Keratinocyte (primary cell): ENCODE results near the gene ZG16B. TPM values are rescaled to one million over a fixed set of nuclear protein-coding genes. Genes with fewer than 3 reads are reported as not detected.

Experiments
- DNase-seq: peaks from one replicate; pipeline ENCODE4 v3.0.0-alpha.2; 2011; ENCODE audit warnings: low read depth, missing footprints, low spot score
- FAIRE-seq: peaks from 2 replicates; lab custom pipeline; 2011; peaks lifted over from hg19 to GRCh38; lab: Jason Lieb, UNC
- H2AFZ ChIP-seq: 2 replicates; pipeline ENCODE4 v1.6.0; 2012; ENCODE audit warnings: low read length, control low read depth, inconsistent platforms; ENCODE audit not compliant: control insufficient read depth
- H3K27ac ChIP-seq: 2 replicates; pipeline ENCODE4 v1.5.1; 2011; ENCODE audit warnings: low read length; ENCODE audit not compliant: control insufficient read depth, insufficient read depth
- H3K27me3 ChIP-seq: 3 replicates; pipeline ENCODE4 v1.6.0; 2011; ENCODE audit warnings: low read length; ENCODE audit not compliant: control insufficient read depth, insufficient read depth; ENCODE audit errors: extremely low read depth
- H3K36me3 ChIP-seq, 2 experiments: 2 replicates in 1 of 2; 3 replicates in 1 of 2; pipeline ENCODE4 v1.5.1; 2011; ENCODE audit warnings: low read length in 2 of 2, mild to moderate bottlenecking in 1 of 2; ENCODE audit not compliant: control insufficient read depth in 2 of 2, insufficient read depth in 2 of 2; ENCODE audit errors: extremely low read depth in 1 of 2
- H3K4me1 ChIP-seq: 3 replicates; pipeline ENCODE4 v1.5.1; 2011; ENCODE audit warnings: low read length; ENCODE audit not compliant: control insufficient read depth, insufficient read depth; ENCODE audit errors: extremely low read depth
- H3K4me2 ChIP-seq: 3 replicates; pipeline ENCODE4 v1.6.0; 2011; ENCODE audit warnings: low read depth, low read length; ENCODE audit not compliant: control insufficient read depth, insufficient read depth; ENCODE audit errors: extremely low read depth
- H3K4me3 ChIP-seq, 3 experiments: fragments of 200-600 bp in 1 of 3; sonication (generic) in 1 of 3; 2 replicates in 2 of 3; 3 replicates in 1 of 3; pipeline ENCODE4 v1.5.1; 2011 to 2016; ENCODE audit warnings: low read length in 3 of 3, mild to moderate bottlenecking in 3 of 3, control low read depth in 2 of 3, inconsistent platforms in 1 of 3, low read depth in 1 of 3, mixed read lengths in 1 of 3, mixed run types in 1 of 3, moderate library complexity in 1 of 3; ENCODE audit not compliant: control insufficient read depth in 2 of 3, insufficient read depth in 2 of 3; ENCODE audit errors: extremely low read depth in 1 of 3
- H3K79me2 ChIP-seq: 2 replicates; pipeline ENCODE4 v1.6.0; 2012; ENCODE audit warnings: low read length; ENCODE audit not compliant: control insufficient read depth, insufficient read depth
- H3K9ac ChIP-seq: 3 replicates; pipeline ENCODE4 v1.6.0; 2011; ENCODE audit warnings: low read length; ENCODE audit not compliant: control insufficient read depth, insufficient read depth; ENCODE audit errors: extremely low read depth
- H3K9me1 ChIP-seq: 3 replicates; pipeline ENCODE4 v1.6.0; 2011; ENCODE audit warnings: low read length; ENCODE audit not compliant: control insufficient read depth, insufficient read depth; ENCODE audit errors: extremely low read depth
- H3K9me3 ChIP-seq: 2 replicates; pipeline ENCODE4 v1.5.1; 2012; ENCODE audit warnings: low read depth, low read length; ENCODE audit not compliant: control insufficient read depth
- H4K20me1 ChIP-seq: 3 replicates; pipeline ENCODE4 v1.6.0; 2011; ENCODE audit warnings: low read length; ENCODE audit not compliant: control insufficient read depth, insufficient read depth; ENCODE audit errors: extremely low read depth
- EZH2 ChIP-seq: IDR thresholded peaks from one replicate; pipeline ENCODE4 v1.6.1; 2012; ENCODE audit warnings: inconsistent platforms, mild to moderate bottlenecking, low read length, moderate library complexity
- dilution Hi-C: fragments of 300-500 bp; cut with MboI; formaldehyde crosslinking; loops from one replicate; pipeline ENCODE4 v1.7.0; 2020; ENCODE audit warnings: low sequenced_read_pairs; ENCODE audit not compliant: extremely low pct_ligation_motif_present
- polyA plus RNA-seq, 5 experiments: library from polyadenylated mRNA; depleted of rRNA in 3 of 5; stranded (reverse) in 3 of 5; stranded (forward) in 1 of 5; unstranded in 1 of 5; fragments of >200 nt; gene quantifications; 1 replicate in 1 of 5; 2 replicates in 3 of 5; 3 replicates in 1 of 5; pipeline versions ENCODE4 v1.2.1 to v1.2.3, GENCODE V29; 2011 to 2012; ENCODE audit warnings: missing spikeins in 2 of 5, low read depth in 1 of 5, low replicate concordance in 1 of 5
- small RNA-seq, 3 experiments: library from RNA; depleted of rRNA; stranded (forward); fragments of <200 nt; gene quantifications; one replicate each; pipeline ENCODE3, GENCODE V24; 2012; ENCODE audit warnings: low read depth in 3 of 3, low replicate concordance in 1 of 3; ENCODE audit not compliant: insufficient read length in 3 of 3
- TF ChIP-seq, protein P1 (sequence below), 3 experiments: IDR thresholded peaks in 1 of 3; conservative IDR thresholded peaks in 1 of 3; optimal IDR thresholded peaks in 1 of 3; 2 replicates in 2 of 3; 3 replicates in 1 of 3; pipeline versions ENCODE3 to v1.5.1; 2011; ENCODE audit warnings: low read length in 3 of 3, mild to moderate bottlenecking in 3 of 3, moderate library complexity in 2 of 3, control low read depth in 1 of 3, inconsistent platforms in 1 of 3; ENCODE audit not compliant: insufficient read depth in 2 of 3; ENCODE audit errors: extremely low read depth in 1 of 3

The ZG16B gene
- polyA plus RNA-seq, 1 donor (not counting 4 experiments of a cell fraction or from before 2014, with no cell fraction given) = 2.1 TPM

DNA sequence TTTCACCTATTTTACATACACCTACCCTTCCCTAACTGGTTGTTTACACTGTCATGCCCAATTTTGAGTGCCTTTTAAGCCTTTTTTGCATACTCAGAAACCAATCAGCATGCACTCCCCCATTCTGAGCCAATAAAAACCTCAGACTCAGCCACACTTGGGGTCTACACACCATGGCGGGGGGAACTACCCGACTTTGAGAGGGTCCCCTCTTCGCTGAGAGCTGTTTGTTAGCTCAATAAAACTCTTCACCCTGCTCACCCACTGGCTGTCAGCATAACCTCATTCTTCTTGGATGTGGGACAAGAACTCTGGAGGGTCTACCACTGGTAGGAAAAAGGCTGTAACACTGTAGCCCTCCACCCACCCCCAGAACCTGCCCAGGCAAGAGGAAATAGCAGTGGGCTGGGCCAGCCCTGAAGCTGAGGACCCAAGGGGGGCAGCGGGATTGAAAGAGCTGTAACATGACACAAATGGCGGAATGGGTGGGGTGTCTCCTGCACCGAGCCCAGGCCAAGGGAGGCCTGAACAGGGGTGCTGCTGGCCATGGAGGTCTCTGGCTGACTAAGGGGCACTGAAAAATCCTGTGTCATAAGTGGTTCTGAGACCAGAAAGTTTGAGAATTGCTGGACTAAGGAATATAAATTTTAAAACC lies 49.9 kb downstream of the ZG16B start:
- Histone ChIP-seq H2AFZ (no peak overlapping the region), H3K9me1 (no peaks in the 10 kb centered on the region), H3K27ac (no peak overlapping the region), H3K4me3 (no peak overlapping the region), H3K9me3 (no peaks in the 10 kb centered on the region), H3K27me3 (no peaks in the 10 kb centered on the region), H3K79me2 (peaks cover 3% of the 10 kb centered on the region), H4K20me1 (no peaks in the 10 kb centered on the region), H3K4me2 (no peak overlapping the region), H3K4me1 (peaks cover 6% of the 10 kb centered on the region), H3K36me3 (no peaks in the 10 kb centered on the region), H3K9ac (no peak overlapping the region)
- FAIRE-seq (no peak), DNase-seq (no peak)
- TF ChIP-seq EZH2 = no peak
- TF ChIP-seq, protein P1, sequence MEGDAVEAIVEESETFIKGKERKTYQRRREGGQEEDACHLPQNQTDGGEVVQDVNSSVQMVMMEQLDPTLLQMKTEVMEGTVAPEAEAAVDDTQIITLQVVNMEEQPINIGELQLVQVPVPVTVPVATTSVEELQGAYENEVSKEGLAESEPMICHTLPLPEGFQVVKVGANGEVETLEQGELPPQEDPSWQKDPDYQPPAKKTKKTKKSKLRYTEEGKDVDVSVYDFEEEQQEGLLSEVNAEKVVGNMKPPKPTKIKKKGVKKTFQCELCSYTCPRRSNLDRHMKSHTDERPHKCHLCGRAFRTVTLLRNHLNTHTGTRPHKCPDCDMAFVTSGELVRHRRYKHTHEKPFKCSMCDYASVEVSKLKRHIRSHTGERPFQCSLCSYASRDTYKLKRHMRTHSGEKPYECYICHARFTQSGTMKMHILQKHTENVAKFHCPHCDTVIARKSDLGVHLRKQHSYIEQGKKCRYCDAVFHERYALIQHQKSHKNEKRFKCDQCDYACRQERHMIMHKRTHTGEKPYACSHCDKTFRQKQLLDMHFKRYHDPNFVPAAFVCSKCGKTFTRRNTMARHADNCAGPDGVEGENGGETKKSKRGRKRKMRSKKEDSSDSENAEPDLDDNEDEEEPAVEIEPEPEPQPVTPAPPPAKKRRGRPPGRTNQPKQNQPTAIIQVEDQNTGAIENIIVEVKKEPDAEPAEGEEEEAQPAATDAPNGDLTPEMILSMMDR (optimal IDR thresholded peaks at IDR 0.05 in 1 of 3, IDR thresholded peaks at IDR 0.05 in 1 of 3, conservative IDR thresholded peaks at IDR 0.05 in 1 of 3; ENCODE audit: extremely low read depth in 1 of 3, insufficient read depth in 2 of 3, low read length in 3 of 3) = no peak
- dilution Hi-C loops = no loop called here

Small RNA genes within 50 kb of the gene (small RNA-seq; reads per million reads assigned to genes)
- 0 to 0.07 (median 0) reads per million in 3 experiments for gene SNORA3C

Other genes starting within 250 kb of the ZG16B start
- gene KCTD5, start 147.8 kb upstream of the ZG16B start, polyA plus RNA-seq = 29.0 to 41.1 TPM (median 36.1 TPM) in 3 replicates
- gene PRSS27, start 110.1 kb upstream of the ZG16B start, polyA plus RNA-seq = 0.20 to 0.67 TPM (median 0.22 TPM) in 3 replicates
- 74.1 to 120 TPM (median 101 TPM) in 3 replicates for gene SRRM2, start 77.7 kb upstream of the ZG16B start, polyA plus RNA-seq
- 150 to 593 TPM (median 235 TPM) in 3 replicates for gene ELOB, start 53.0 kb upstream of the ZG16B start, polyA plus RNA-seq
- not detected in 3 replicates for gene PRSS33, start 42.7 kb upstream of the ZG16B start, polyA plus RNA-seq
- gene PRSS41, start 31.8 kb upstream of the ZG16B start, polyA plus RNA-seq = not detected in 3 replicates
- 0.52 to 1.0 TPM (median 0.99 TPM) in 3 replicates for gene PRSS21, start 13.1 kb upstream of the ZG16B start, polyA plus RNA-seq
- gene PRSS22, start 27.9 kb downstream of the ZG16B start, polyA plus RNA-seq = 2.2 to 3.7 TPM (median 3.5 TPM) in 3 replicates
- 10.1 to 20.7 TPM (median 13.6 TPM) in 3 replicates for gene FLYWCH2, start 52.9 kb downstream of the ZG16B start, polyA plus RNA-seq
- 16.2 to 21.7 TPM (median 20.2 TPM) in 3 replicates for gene FLYWCH1, start 81.6 kb downstream of the ZG16B start, polyA plus RNA-seq
- 3.3 to 7.4 TPM (median 3.8 TPM) in 3 replicates for gene KREMEN2, start 134.0 kb downstream of the ZG16B start, polyA plus RNA-seq
- gene PAQR4, start 139.0 kb downstream of the ZG16B start, polyA plus RNA-seq = 16.8 to 26.6 TPM (median 18.4 TPM) in 3 replicates
- 3.0 to 16.0 TPM (median 6.9 TPM) in 3 replicates for gene PKMYT1, start 150.1 kb downstream of the ZG16B start, polyA plus RNA-seq
- 0.02 TPM in 1 of 3 replicates, not detected in the others for gene CLDN9, start 182.6 kb downstream of the ZG16B start, polyA plus RNA-seq
- 0.12 TPM in 1 of 3 replicates, not detected in the others for gene CLDN6, start 187.9 kb downstream of the ZG16B start, polyA plus RNA-seq
- gene TNFRSF12A, start 190.1 kb downstream of the ZG16B start, polyA plus RNA-seq = 147 to 250 TPM (median 188 TPM) in 3 replicates
- 12.8 to 19.2 TPM (median 13.0 TPM) in 3 replicates for gene HCFC1R1, start 193.6 kb downstream of the ZG16B start, polyA plus RNA-seq
- 10.2 to 15.5 TPM (median 10.3 TPM) in 3 replicates for gene THOC6, start 193.7 kb downstream of the ZG16B start, polyA plus RNA-seq
- gene BICDL2, start 206.6 kb downstream of the ZG16B start, polyA plus RNA-seq = 0.91 to 2.8 TPM (median 1.3 TPM) in 3 replicates
- 0.09 to 0.17 TPM (median 0.17 TPM) in 3 replicates for gene MMP25, start 216.3 kb downstream of the ZG16B start, polyA plus RNA-seq
- gene IL32, start 235.3 kb downstream of the ZG16B start, polyA plus RNA-seq = 0.28 to 0.67 TPM (median 0.31 TPM) in 3 replicates